HCT116 (cell line): ENCODE data around the gene CAMKMT. TPM values are rescaled to one million over a fixed set of nuclear protein-coding genes. Genes with fewer than 3 reads are reported as not detected.

Source experiments
- ATAC-seq: fragments of 200-7000 bp; cut with Tn5 transposase; 2 replicates; pipeline ENCODE4 v1.9.1; 2020; ENCODE audit warnings: mild to moderate bottlenecking, moderate library complexity
- BruUV-seq: library from RNA; stranded (reverse); fragments of 400-500 nt; replicated peaks from 2 replicates; lab custom pipeline; 2021; lab: Mats Ljungman, UMichigan
- CTCF ChIA-PET: fragments of 300-600 bp; sonication (Branson Sonifier 250); formaldehyde crosslinking; loops from one replicate; lab custom pipeline; 2021; ENCODE audit warnings: antibody characterized with exemption; lab: Charles Lee
- POLR2A ChIA-PET: fragments of 300-600, 350-600 bp; sonication (Branson Sonifier 250); formaldehyde crosslinking; loops from one replicate; lab custom pipeline; 2021; ENCODE audit warnings: antibody characterized with exemption; lab: Charles Lee
- RAD21 ChIA-PET, 2 experiments: fragments of 300-600 bp; sonication (Branson Sonifier 250); formaldehyde crosslinking; loops; one replicate each; lab custom pipeline; 2023; ENCODE audit warnings: low total read pairs in 2 of 2; ENCODE audit not compliant: uncharacterized antibody in 2 of 2, unreplicated experiment in 2 of 2, low non-redundant PET in 1 of 2; lab: Charles Lee
- DNase-seq: peaks from one replicate; pipeline ENCODE4 v3.0.0-alpha.2; 2010; ENCODE audit warnings: low read depth, low spot score
- H2AFZ ChIP-seq: fragments of 200-600 bp; shearing (Covaris generic), sonication (generic); 2 replicates; pipeline ENCODE4 v1.6.1; 2017; ENCODE audit warnings: low read depth, mixed run types, mixed read lengths, antibody characterized with exemption, low read length; ENCODE audit not compliant: poor library complexity, severe bottlenecking
- H3K27ac ChIP-seq: 2 replicates; pipeline ENCODE4 v1.5.1; 2012; ENCODE audit warnings: low read depth, low read length
- H3K27me3 ChIP-seq: fragments of 200-600 bp; sonication (generic); 2 replicates; pipeline ENCODE4 v1.6.1; 2016; ENCODE audit warnings: mixed run types, low read length, mixed read lengths; ENCODE audit not compliant: insufficient read depth
- H3K36me3 ChIP-seq, 2 experiments: fragments of 200-500 bp in 1 of 2; fragments of 200-600 bp in 1 of 2; sonication (Bioruptor generic) in 1 of 2; sonication (generic) in 1 of 2; 2 replicates each; pipeline versions ENCODE4 v1.5.1 to v1.6.1; 2014 to 2016; ENCODE audit warnings: low read length in 2 of 2, inconsistent platforms in 1 of 2, mixed read lengths in 1 of 2, mixed run types in 1 of 2; ENCODE audit not compliant: insufficient read depth in 2 of 2, control insufficient read depth in 1 of 2
- H3K4me1 ChIP-seq, 2 experiments: fragments of 200-600 bp in 1 of 2; sonication (generic) in 1 of 2; 2 replicates each; pipeline versions ENCODE4 v1.5.1 to v1.6.1; 2012 to 2017; ENCODE audit warnings: low read length in 2 of 2, inconsistent platforms in 1 of 2, mild to moderate bottlenecking in 1 of 2, mixed read lengths in 1 of 2, mixed run types in 1 of 2, moderate library complexity in 1 of 2; ENCODE audit not compliant: insufficient read depth in 2 of 2, control insufficient read depth in 1 of 2
- H3K4me2 ChIP-seq: fragments of 200-600 bp; sonication (generic); 2 replicates; pipeline ENCODE4 v1.6.1; 2017; ENCODE audit warnings: mixed run types, low read length, mixed read lengths
- H3K4me3 ChIP-seq, 2 experiments: fragments of 200-600 bp in 1 of 2; sonication (generic) in 1 of 2; replicated peaks in 1 of 2; 2 replicates each; pipeline ENCODE4 v1.5.1; 2011 to 2016; ENCODE audit warnings: low read length in 2 of 2, control low read depth in 1 of 2, low read depth in 1 of 2, mild to moderate bottlenecking in 1 of 2, mixed read lengths in 1 of 2, mixed run types in 1 of 2
- H3K79me2 ChIP-seq: fragments of 200-600 bp; sonication (generic); 2 replicates; pipeline ENCODE4 v1.6.1; 2017; ENCODE audit warnings: mild to moderate bottlenecking, mixed run types, low read length, moderate library complexity, mixed read lengths; ENCODE audit not compliant: insufficient read depth
- H3K9ac ChIP-seq: fragments of 200-600 bp; sonication (generic); 2 replicates; pipeline ENCODE4 v1.6.1; 2016; ENCODE audit warnings: low read length, mixed read lengths
- H3K9me2 ChIP-seq: fragments of 200-600 bp; sonication (generic), shearing (Covaris generic); 2 replicates; pipeline ENCODE4 v1.6.1; 2017; ENCODE audit warnings: mixed run types, mild to moderate bottlenecking, moderate library complexity; ENCODE audit not compliant: insufficient read depth
- H3K9me3 ChIP-seq, 2 experiments: fragments of 200-500 bp in 1 of 2; fragments of 200-600 bp in 1 of 2; sonication (Bioruptor generic) in 1 of 2; sonication (generic) in 1 of 2; 2 replicates each; pipeline ENCODE4 v1.6.1; 2014 to 2017; ENCODE audit warnings: low read length in 2 of 2, mixed read lengths in 2 of 2, inconsistent platforms in 1 of 2, low read depth in 1 of 2, mild to moderate bottlenecking in 1 of 2, mixed run types in 1 of 2, moderate library complexity in 1 of 2; ENCODE audit not compliant: control insufficient read depth in 1 of 2, insufficient read depth in 1 of 2
- H4K20me1 ChIP-seq: fragments of 200-600 bp; sonication (generic), shearing (Covaris generic); 2 replicates; pipeline ENCODE4 v1.6.1; 2017; ENCODE audit warnings: mixed run types, mild to moderate bottlenecking, moderate library complexity; ENCODE audit not compliant: insufficient read depth
- EGR1 ChIP-seq: IDR thresholded peaks from 2 replicates; pipeline ENCODE4 v1.6.1; 2012; ENCODE audit warnings: low read depth
- FOSL1 ChIP-seq: IDR thresholded peaks from 2 replicates; pipeline ENCODE4 v1.6.1; 2012; ENCODE audit warnings: low read depth
- JUND ChIP-seq: IDR thresholded peaks from 2 replicates; pipeline ENCODE4 v1.6.1; 2012
- RAD21 ChIP-seq: IDR thresholded peaks from 2 replicates; pipeline ENCODE4 v1.6.1; 2012; ENCODE audit warnings: low read depth, mild to moderate bottlenecking
- SIN3A ChIP-seq: IDR thresholded peaks from 2 replicates; pipeline ENCODE4 v1.6.1; 2012; ENCODE audit warnings: low read depth
- SP1 ChIP-seq: IDR thresholded peaks from 2 replicates; pipeline ENCODE4 v1.6.1; 2012; ENCODE audit warnings: low read depth
- ZBTB33 ChIP-seq: IDR thresholded peaks from 2 replicates; pipeline ENCODE4 v1.6.1; 2011; ENCODE audit warnings: mild to moderate bottlenecking, low read length, moderate library complexity; ENCODE audit not compliant: insufficient replicate concordance; ENCODE audit errors: extremely low read depth
- ZNF274 ChIP-seq: fragments of 200-500 bp; sonication (Bioruptor generic); IDR thresholded peaks from 2 replicates; pipeline ENCODE4 v1.6.1; 2014; ENCODE audit warnings: mild to moderate bottlenecking, low read depth, low read length, inconsistent platforms
- intact Hi-C: fragments of 100-400 bp; cut with micrococcal nuclease; formaldehyde crosslinking; loops from 2 replicates; pipeline ENCODE4 v1.10.0; 2022
- total RNA-seq: library from RNA; stranded (reverse); gene quantifications from one replicate; pipeline ENCODE4 v1.2.1, GENCODE V29; 2021; ENCODE audit not compliant: unreplicated experiment
- TF ChIP-seq, protein P1 (sequence below), 3 experiments: fragments of 200-600 bp in 1 of 3; sonication (generic) in 1 of 3; IDR thresholded peaks in 2 of 3; conservative IDR thresholded peaks in 1 of 3; 2 replicates each; pipeline ENCODE4 v1.5.1; 2012 to 2017; ENCODE audit warnings: low read depth in 2 of 3, low read length in 2 of 3, antibody characterized with exemption in 1 of 3, borderline replicate concordance in 1 of 3, control low read depth in 1 of 3, mild to moderate bottlenecking in 1 of 3, mixed read lengths in 1 of 3, mixed run types in 1 of 3, moderate library complexity in 1 of 3; ENCODE audit not compliant: insufficient read depth in 1 of 3

Gene CAMKMT
- total RNA-seq, 1 experiment from 2014 or later = 10.6 TPM

DNA sequence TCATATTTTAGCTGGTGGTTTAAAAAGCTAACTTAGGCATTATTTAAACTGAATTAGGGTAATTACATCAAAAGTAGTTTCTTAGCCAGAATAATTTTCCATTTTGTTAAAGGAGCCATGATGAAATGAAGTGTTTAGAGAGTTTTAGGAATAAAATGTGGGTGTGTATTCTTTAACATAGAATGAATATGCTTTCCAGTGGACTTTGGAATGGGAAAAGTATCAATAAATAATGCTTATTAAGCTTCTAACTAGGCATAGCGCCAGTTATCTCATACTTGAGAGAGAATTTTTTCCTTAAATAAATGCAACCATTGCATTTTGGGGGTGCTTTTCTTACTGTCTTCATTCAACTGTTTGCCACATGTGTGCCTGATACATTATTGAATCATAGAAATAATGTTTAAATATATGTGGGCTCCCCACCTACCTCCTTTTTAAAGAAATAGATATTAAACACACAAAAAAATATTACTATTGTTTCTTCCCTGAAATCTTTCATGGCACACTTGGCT, 90.4 kb downstream of the CAMKMT start:
- Histone ChIP-seq H3K9me3 (no peaks in the 10 kb centered on the region), H3K9ac (no peak overlapping the region), H3K4me2 (no peak overlapping the region), H3K36me3 (no peaks in the 10 kb centered on the region), H3K27me3 (no peaks in the 10 kb centered on the region), H4K20me1 (no peaks in the 10 kb centered on the region), H3K79me2 (no peaks in the 10 kb centered on the region), H3K9me2 (no peaks in the 10 kb centered on the region), H2AFZ (no peak overlapping the region), H3K4me1 (no peaks in the 10 kb centered on the region), H3K4me3 (no peak overlapping the region), H3K27ac (no peak overlapping the region)
- DNase-seq (no peak), ATAC-seq (no peak)
- ChIA-PET POLR2A (no interaction called here), RAD21 (no interaction called here), CTCF (interaction anchor here (0.8 kb wide), 1 partner anchor 39 kb away, joined by 3 read pairs; no protein-coding TSS in a partner anchor)
- TF ChIP-seq, protein P1, sequence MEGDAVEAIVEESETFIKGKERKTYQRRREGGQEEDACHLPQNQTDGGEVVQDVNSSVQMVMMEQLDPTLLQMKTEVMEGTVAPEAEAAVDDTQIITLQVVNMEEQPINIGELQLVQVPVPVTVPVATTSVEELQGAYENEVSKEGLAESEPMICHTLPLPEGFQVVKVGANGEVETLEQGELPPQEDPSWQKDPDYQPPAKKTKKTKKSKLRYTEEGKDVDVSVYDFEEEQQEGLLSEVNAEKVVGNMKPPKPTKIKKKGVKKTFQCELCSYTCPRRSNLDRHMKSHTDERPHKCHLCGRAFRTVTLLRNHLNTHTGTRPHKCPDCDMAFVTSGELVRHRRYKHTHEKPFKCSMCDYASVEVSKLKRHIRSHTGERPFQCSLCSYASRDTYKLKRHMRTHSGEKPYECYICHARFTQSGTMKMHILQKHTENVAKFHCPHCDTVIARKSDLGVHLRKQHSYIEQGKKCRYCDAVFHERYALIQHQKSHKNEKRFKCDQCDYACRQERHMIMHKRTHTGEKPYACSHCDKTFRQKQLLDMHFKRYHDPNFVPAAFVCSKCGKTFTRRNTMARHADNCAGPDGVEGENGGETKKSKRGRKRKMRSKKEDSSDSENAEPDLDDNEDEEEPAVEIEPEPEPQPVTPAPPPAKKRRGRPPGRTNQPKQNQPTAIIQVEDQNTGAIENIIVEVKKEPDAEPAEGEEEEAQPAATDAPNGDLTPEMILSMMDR (IDR thresholded peaks at IDR 0.05 in 2 of 3, conservative IDR thresholded peaks at IDR 0.05 in 1 of 3; ENCODE audit: borderline replicate concordance in 1 of 3, insufficient read depth in 1 of 3, low read depth in 2 of 3, low read length in 2 of 3) = no peak
- no peak for TF ChIP-seq RAD21
- TF ChIP-seq JUND = no peak
- TF ChIP-seq ZNF274 = no peak
- TF ChIP-seq SIN3A = no peak
- no peak for TF ChIP-seq EGR1
- intact Hi-C loops = no loop called here
- no TSS peak for BruUV-seq

- Histone ChIP-seq H3K27ac (no peak overlapping the region), H3K4me1 (no peaks in the 10 kb centered on the region), H3K4me3 (no peak overlapping the region), H3K9me2 (no peaks in the 10 kb centered on the region), H3K4me2 (no peak overlapping the region), H3K9ac (no peak overlapping the region), H2AFZ (no peak overlapping the region), H3K27me3 (no peaks in the 10 kb centered on the region), H3K9me3 (no peaks in the 10 kb centered on the region), H3K36me3 (no peaks in the 10 kb centered on the region), H4K20me1 (no peaks in the 10 kb centered on the region), H3K79me2 (no peaks in the 10 kb centered on the region)
- ChIA-PET CTCF (interaction anchor here (1.1 kb wide), 1 partner anchor 61 kb away, joined by 4 read pairs; no protein-coding TSS in a partner anchor), POLR2A (interaction anchor here (1.3 kb wide), 1 partner anchor 92 kb away, joined by 3 read pairs; the partner anchor contains the start of genes CAMKMT and PREPL), RAD21 (no interaction called here)
- no TSS peak for BruUV-seq
- DNase-seq (no peak), ATAC-seq (no peak)
- intact Hi-C loops = no loop called here
- TF ChIP-seq, protein P1 (IDR thresholded peaks at IDR 0.05 in 2 of 3, conservative IDR thresholded peaks at IDR 0.05 in 1 of 3; ENCODE audit: borderline replicate concordance in 1 of 3, insufficient read depth in 1 of 3, low read depth in 2 of 3, low read length in 2 of 3) = no peak
- no peak for TF ChIP-seq SP1
- TF ChIP-seq ZBTB33 = no peak
- no peak for TF ChIP-seq FOSL1
These were observed 91.5 kb downstream of the CAMKMT start for GRCh38 chr2:44453259-44453658.
